ENCODE results near the gene PCDHA4.
"Not testable (repeated sequence)": the region's sequence is repeated elsewhere in the genome, so short reads cannot be mapped to it uniquely, and the experiment has no call there.

Gene PCDHA4

GRCh38 chr5:140821375-140822280 lies 14.8 kb downstream of the PCDHA4 start, which contains the start of gene PCDHA5:
TSS of gene PCDHA5 (plus strand) at chr5:140821613.
- peak in 3 of 58 donors; percentile 22 to 59 (median 23) for DNase-seq

- no peak for DNase-seq
These were observed 15.4 kb downstream of the PCDHA4 start for GRCh38 chr5:140822281-140822629.

GRCh38 chr5:140822969-140823368 lies 16.1 kb downstream of the PCDHA4 start:
- not testable (repeated sequence) for DNase-seq

GRCh38 chr5:140823475-140823874 lies 16.6 kb downstream of the PCDHA4 start:
- no peak for DNase-seq

- DNase-seq, result no peak
These were observed 21.0 kb downstream of the PCDHA4 start, which contains the start of gene PCDHA6 for GRCh38 chr5:140827704-140828361. TSS of gene PCDHA6 (plus strand) at chr5:140827960. CDS start at chr5:140828092, 132 bp downstream.

GRCh38 chr5:140828362-140828737 lies 21.5 kb downstream of the PCDHA4 start:
- no peak for DNase-seq

GRCh38 chr5:140829511-140830501 lies 22.9 kb downstream of the PCDHA4 start:
- DNase-seq, result not testable (repeated sequence)

GRCh38 chr5:140833993-140834392 lies 27.1 kb downstream of the PCDHA4 start, which contains the start of gene PCDHA7:
TSS of gene PCDHA7 (plus strand) at chr5:140834269. CDS start at chr5:140834384, 115 bp downstream.
- DNase-seq, result no peak

GRCh38 chr5:140834439-140835008 lies 27.7 kb downstream of the PCDHA4 start:
- not testable (repeated sequence) for DNase-seq

- DNase-seq, result no peak
These were observed 29.0 kb downstream of the PCDHA4 start for GRCh38 chr5:140835622-140836510.

GRCh38 chr5:140840978-140841962 lies 34.4 kb downstream of the PCDHA4 start, which contains the start of gene PCDHA8:
TSS of gene PCDHA8 (plus strand) at chr5:140841187. CDS start at chr5:140841322, 135 bp downstream.
- peak in 4 of 58 donors; percentile 1 to 33 (median 22) for DNase-seq

GRCh38 chr5:140842798-140843733 lies 36.2 kb downstream of the PCDHA4 start:
- DNase-seq, result no peak

- DNase-seq, result not testable (repeated sequence)
These were observed 41.6 kb downstream of the PCDHA4 start, which contains the start of gene PCDHA9 for GRCh38 chr5:140848139-140849102. TSS of gene PCDHA9 (plus strand) at chr5:140848382. CDS start at chr5:140848496, 114 bp downstream.

GRCh38 chr5:140849831-140850634 lies 43.2 kb downstream of the PCDHA4 start:
- DNase-seq, result not testable (repeated sequence)
